Endometrium (tissue), 2 donors: Measurements from ENCODE around the gene SNX20.

ENCODE experiments used
- FAIRE-seq: peaks from 2 replicates; lab custom pipeline; 2012; peaks lifted over from hg19 to GRCh38; lab: Jason Lieb, UNC
- donor health status: control.
- donor health status: control.

The SNX20 gene

DNA sequence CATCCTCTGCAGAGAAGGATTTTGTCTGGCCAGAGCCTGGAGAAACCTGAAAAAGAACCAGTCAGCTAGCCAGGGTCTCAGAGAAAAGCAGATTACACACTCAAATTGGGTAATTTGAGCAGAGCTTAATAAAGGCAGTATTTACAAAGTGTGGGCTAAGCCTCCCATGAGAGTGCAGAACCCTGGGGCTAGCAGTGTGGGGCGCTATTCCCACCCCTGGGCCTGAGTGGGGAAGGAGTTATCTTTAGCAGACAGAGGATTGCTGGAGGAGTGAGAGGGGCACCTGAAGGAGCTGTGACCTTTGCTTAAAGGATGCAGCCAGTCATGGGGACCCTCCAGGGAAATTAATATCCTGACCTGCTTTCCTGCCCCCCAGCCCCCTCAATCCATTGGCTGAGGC lies 46.2 kb downstream of the SNX20 start:
- no peak for FAIRE-seq

DNA sequence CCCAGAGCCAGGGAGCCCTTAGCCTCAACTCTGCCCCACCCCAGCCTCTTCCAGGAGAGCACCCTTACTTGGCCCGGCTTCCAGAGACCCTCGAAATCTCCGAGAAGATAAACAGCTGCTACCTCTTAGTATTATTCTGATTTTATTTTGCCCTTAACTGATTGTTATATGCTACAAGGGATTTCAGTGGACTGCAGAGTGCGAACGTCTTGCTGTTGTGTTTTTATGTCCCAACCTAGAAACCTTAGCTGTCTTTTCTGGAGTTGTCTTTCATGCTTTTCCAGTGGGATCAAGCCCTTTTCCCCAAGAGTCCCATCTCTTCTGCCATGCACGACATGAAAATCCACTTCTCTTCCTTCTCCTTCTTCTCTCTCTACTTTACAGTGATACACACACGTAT lies 47.0 kb downstream of the SNX20 start:
- FAIRE-seq, result no peak

DNA sequence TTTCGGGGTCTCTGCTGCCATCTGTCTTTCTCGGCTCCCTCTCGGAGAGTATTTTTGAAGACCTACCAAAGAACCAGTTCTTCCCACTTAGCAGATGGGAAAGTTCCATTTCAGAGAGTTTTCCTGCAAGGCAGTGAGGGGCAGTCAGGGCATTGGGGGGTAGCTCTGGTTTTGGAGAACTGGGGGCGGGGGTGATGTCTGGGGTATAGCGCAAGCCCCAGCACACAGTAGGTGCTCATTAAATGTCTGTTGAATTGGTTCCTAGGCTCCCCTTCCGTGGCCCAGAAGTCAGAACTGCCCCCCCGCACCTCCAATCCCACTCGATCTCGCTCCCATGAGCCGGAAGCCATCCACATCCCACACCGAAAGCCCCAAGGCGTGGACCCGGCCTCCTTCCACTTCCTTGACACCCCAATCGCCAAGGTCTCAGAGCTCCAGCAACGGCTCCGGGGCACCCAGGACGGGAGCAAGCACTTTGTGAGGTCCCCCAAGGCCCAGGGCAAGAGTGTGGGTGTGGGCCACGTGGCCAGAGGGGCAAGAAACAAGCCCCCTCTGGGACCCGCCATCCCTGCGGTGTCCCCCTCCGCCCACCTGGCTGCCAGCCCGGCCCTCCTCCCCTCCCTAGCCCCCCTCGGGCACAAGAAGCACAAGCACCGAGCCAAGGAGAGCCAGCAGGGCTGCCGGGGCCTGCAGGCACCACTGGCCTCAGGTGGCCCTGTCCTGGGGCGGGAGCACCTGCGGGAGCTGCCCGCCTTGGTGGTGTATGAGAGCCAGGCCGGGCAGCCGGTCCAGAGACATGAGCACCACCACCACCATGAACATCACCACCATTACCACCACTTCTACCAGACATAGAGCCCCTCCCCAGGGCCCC lies 47.9 kb downstream of the SNX20 start:
- FAIRE-seq, result no peak

DNA sequence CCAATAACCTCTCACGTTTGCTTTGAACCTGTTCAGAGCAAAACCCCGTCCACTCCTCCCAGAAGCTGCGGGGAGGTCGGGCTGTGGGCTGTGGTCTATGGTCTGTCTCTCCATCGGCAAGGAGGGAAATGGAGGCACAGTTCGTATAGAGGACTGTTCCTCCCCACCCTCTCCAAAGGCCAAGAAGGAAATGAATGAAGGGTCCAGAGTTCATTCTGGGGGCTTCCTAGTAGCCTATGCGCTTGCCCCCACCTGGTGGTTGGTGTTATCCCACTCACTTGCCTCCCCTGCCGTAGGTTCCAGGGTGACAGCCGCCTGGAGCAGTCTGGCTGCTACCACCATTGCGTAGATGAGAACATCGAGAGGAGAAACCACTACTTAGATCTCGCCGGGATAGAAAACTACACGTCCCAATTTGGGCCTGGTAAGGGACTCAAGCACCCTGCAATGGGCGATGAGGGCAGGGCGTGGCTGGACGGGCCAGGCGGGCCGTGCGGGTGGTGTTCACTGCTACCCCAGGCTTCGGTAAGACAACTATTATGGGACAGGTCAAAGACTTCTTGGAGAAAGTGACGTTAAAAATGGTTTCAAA lies 49.0 kb downstream of the SNX20 start:
- FAIRE-seq, result no peak

DNA sequence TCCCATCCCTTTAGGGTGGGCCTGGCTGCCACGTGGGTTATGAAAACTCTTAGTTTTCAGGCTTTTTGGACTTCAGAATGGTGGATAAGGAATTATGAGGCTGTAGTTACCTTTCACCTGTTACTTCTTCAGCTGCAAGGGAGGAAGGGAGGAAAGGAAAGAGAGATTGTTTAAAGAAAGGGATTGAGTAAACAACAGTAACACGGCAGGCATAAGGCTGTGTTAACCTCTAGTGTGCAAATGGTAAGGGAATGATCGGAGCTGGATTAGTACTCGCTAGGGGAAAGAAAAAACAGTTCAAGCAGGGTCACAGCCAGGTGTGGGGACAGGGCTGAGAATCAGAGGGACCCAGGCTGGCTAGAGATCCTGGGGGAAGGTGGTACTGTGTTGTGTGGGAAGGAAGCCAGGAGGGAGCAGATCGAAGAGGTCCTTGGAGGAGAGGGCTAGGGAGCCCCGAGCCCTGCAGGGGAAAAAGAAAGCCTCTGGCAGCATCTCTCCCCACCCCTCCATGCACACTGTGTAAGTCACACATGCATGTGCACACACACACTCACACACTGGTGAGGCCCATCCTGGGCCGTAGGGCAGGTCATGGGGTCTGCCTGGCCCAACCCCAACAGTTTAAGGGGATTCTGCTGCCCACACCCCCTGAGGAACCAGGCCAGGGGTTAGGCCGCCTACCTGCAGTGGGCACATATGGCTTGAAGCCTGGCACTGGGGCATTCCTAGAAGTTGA lies 49.7 kb downstream of the SNX20 start:
- FAIRE-seq, result no peak

DNA sequence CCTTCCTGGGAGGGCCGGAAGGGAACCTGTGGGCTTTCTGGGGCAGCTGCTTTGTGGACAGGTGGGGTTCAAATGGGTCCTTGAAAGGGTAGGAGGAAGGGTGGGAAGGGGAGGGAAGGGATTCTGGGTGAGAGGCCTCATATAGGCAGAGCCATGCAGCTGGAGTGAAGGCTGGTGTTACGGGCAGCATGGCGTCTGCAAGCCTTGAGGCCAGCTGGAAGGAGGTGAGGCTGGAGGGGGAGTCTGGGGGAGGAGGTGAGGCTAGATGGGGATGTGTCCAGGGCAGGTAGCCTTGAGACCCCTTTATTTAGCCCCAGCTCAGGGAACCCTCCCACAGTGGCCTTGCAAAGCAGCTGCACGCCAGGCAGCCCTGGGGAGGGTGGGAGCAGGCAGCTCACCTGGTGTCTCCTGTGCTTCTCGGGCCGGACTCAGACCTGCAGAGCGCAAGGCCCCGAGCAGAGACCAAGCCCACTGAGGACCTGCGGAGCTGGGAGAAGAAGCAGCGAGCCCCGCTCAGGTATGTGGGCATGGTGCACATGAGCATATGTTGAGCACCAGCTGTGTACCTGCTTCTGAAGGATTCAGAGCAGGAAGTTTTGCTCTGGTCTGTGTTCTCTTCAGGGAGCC lies 50.6 kb downstream of the SNX20 start:
- FAIRE-seq, result no peak

DNA sequence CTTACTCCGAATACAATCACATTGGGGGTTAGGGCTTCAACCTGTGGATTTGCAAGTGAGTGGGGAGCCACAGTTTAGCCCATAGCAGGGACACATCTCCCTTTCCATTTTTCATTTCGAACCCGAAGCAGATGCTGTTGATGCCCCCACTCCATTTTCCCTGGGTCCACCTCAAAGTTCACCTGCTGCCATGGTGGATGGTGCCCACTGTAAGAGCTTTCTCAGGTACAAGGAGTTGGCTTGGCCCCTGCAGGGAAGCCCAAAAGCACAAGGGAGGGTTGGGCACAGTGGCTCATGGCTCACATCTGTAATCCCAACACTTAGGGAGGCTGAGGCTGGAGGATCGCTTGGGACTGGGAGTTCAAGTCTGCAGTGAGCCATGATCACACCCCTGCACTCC lies 51.8 kb downstream of the SNX20 start:
- FAIRE-seq, result no peak

DNA sequence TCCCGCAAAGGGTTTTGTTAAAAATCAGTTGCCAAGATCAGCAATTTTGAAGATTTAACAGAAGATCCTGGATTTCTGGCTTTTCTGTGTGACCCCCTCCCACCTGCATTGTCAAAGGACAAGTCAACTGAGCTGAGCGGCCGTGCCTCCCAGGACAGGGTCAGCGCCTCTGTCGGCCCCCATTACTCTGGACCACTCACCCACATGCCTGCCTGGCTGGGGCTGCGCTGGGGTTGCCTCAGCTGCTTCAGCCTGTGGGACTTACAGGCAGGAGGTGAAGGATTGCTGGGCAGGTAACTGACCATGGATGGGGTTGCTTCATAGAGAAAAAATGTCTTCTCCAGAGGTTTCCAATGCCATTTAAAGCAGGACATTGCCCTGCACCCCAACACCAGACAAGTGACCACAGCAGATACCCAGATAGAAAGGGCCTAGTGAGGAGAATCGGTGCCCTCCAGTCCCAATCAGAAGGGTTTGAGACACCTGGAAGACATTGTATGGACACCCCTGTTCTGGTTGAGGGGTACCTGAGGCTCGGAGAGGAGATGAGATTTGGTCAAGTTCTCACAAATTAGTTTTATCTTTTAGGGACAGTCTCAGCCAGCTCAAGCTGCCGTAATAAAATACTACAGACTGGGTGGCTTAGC lies 52.8 kb downstream of the SNX20 start:
- no peak for FAIRE-seq

DNA sequence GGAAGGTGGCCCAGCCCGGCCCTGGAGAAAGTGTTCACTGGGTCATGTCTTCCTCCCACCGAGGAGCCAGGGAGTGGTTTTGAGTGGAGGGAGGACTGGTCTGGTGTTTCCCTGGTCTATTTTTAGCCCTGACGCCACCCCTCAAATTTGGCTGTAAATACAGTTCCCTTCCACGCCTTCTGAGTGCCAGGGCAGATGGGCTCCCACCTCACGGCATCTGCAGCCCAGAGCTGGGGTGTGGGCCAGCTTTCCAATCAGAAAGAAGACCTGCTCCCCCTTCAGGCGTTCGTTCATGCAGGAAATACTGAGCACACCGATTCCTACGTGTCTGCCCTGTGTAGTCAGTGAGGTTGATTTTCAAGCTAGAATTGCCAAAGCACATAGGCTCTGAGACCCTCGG lies 53.7 kb downstream of the SNX20 start:
- FAIRE-seq, result no peak

DNA sequence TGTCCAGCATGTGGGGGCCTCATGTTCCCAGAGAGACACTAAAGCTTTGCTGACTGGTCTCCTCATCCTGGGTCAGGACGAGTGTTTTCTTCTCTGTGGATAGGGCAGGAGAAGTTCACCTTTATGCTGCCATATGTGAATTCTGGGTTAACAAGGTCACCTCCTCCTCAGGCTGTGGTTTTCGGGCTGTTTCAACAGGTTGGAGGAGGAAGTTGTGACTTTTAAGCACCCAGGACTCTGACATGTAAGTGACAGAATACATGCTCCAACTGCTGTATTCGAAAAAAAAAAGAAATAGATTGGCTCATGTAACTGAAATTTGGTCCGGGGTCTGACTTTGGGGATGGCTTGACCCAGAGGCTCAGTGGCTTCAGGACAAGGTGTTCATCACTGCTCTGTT lies 54.2 kb downstream of the SNX20 start:
- no peak for FAIRE-seq

DNA sequence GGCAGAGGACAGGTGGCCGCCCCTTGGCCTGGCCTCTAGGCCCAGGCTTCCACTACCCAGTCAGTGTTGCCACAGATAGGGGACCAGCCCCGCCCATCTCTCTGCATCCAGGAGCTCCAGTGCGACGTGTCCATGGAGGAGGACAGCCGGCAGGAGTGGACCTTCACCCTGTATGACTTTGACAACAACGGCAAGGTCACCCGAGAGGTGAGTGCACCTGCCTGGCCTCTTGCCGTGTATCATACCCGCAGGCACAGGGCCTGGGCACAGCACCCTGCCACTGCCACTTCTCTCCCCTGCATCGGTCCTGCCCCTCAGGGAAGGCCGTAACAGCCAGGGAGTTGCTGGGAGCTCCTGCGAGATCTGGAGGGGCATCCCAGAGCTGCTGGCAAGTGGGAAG lies 55.7 kb downstream of the SNX20 start:
- FAIRE-seq, result no peak

DNA sequence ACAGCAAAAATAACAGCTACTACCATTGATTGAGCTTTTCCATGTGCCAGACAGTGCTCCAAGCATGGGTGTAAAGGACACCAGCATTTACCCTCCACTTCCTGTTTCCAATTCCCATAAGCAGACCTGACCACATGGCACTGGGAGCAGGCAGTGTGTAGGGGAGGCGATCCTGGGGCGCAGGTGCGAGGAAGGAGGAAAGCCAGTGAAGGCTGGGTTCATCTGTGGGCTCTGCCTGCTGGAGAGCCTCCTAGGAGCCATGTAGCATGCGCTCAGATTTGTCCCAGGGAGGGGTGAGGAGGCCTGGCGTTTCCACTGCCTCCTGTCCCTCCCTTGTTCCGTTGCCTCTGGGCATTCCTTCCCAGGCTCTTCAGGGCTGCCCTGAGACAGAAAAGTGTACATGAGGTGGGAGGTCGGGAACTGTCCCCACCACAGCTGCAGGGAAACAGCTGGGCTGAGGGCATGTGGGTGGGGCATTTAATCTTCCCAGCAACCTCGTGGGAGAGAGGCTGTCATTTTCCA lies 56.6 kb downstream of the SNX20 start:
- no peak for FAIRE-seq

DNA sequence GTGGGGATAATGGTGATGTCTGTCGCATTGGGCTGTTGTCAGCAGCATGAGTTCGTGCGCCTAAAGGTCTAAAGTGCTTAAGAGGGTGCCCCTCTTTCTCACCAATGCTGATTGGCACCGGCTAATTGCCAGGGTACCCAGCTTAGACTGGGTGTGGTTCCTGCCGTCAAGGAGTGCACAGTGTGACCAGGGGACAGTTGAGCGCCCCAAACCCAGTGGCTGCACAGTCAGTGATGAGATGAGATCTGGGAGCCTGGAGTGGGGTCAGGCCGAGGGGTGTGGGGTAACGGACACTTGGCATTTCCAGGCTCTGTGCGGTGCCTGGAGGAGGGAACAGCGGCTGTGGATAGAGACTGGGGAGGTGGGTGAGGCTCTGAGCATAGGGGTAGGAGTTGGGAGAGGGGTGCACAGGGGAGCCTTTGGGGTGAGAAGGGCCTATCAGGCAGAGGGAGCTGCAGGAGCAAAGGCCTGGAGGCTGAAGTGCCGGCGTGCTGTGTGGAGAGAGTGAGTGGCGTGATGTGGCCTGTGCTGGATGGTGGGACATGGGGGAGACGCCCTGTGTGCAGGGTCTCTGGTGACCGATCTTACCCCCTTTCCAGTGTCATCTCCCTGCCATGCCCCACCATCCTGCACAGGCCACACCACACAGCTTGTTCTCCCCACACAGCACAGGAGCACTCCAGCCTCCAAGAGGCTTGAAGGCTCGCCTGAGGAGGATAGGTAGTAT lies 58.3 kb downstream of the SNX20 start:
- FAIRE-seq, result no peak

DNA sequence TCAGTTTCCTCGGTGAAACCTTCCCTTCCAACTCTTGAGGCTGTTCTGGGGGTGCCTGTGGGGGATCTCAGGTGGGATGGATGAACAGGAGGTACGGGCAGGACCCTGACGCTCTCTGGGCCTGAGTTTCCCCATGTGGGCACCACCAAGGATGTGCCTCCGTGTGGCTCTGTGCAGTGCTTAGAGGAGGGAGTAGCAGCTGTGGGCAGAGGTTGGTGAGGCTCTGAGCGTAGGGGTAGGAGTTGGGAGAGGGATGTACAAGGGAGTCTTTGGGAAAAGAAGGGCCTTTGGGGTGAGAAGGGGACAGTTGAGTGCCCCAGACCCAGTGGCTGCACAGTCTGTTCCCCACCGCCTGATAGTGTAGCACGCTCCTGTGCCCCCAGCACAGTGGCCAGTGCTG lies 59.1 kb downstream of the SNX20 start:
- FAIRE-seq, result no peak
